ENCODE data around the gene UNC93A.
"Not testable (repeated sequence)": the region's sequence is repeated elsewhere in the genome, so short reads cannot be mapped to it uniquely, and the experiment has no call there.

The UNC93A gene

GRCh38 chr6:167309355-167310192, 18.5 kb downstream of the UNC93A start:
- FAIRE-seq; DNase-seq (ENCODE audit: low spot score): not testable (repeated sequence)

DNA sequence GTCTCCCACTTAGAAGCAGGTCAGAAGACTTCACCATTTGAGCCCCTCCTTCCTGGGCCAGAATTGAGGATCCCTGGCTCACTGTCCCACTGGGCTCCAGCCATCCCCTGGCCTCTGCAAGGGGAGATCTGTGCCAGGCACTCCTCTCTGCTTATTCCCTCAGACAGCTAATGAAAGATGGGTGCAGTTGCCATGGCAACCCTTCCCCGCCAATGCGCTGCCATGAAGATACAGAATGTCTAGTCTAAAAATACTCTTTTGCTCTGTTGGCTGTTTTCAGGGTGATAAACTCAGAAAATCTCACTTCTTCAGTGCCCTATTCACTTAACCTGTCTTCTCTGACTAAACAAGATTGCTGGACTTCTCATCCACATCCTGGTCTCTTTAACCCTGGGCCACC, 20.2 kb downstream of the UNC93A start:
- DNase-seq (ENCODE audit: low spot score): no peak
- no peak for FAIRE-seq

GRCh38 chr6:167311691-167312090, 20.6 kb downstream of the UNC93A start:
- not testable (repeated sequence) for DNase-seq (ENCODE audit: low spot score); FAIRE-seq

DNA sequence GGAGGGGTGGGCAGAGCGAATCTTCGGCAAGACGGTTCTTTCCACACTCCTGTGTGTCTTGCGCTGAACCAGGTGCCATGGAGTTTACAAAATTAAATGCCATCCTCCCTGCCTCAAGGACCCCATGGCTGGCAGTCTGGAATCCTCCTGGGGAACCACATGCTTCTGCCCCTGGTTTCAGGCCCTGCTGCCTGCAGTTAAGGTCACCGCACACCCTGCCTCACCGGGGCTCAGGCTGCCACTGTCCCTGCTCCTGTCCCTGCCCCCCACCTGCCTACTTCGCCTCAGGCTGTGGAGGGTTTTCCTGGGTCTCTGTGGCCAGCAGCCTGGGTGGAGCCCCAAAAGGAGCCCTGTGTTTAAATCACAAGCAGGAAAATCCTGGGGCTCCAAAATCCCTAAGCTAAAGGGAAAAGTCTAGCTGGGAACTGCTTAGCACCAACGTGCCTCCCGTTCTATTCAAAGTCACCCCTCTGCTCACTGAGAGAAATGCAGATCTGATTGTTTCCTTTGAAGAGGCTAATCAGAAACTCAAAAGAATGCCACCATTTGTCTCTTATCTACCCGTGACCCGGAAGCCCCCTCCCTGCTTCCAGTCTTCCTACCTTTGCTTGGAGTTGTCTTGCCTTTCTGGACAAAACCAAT, 23.2 kb downstream of the UNC93A start:
- FAIRE-seq (no peak), DNase-seq (ENCODE audit: low spot score) (no peak)

DNA sequence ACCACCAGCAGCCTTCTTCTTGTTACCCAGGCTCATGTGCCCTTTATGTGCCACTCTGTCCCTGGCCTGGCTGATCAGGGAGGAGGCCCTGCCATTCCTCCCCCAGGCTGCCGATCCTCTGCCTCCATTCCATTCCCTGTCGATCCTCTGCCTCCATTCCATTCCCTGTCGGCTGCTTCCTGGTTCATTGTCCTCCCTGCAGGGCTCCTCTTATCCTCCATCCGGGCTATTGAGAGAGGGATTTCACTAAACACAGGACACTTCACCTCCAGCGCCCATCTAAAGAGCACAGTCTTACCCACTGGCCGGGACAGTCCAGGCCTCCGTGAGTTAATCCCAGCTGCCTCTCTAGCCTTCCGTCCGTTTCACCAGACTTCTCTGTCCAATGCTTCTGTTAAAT, 26.1 kb downstream of the UNC93A start:
- DNase-seq (ENCODE audit: low spot score) (no peak), FAIRE-seq (no peak)

- not testable (repeated sequence) for DNase-seq (ENCODE audit: low spot score); FAIRE-seq
Measured at GRCh38 chr6:167318354-167318753, 27.2 kb downstream of the UNC93A start.

DNA sequence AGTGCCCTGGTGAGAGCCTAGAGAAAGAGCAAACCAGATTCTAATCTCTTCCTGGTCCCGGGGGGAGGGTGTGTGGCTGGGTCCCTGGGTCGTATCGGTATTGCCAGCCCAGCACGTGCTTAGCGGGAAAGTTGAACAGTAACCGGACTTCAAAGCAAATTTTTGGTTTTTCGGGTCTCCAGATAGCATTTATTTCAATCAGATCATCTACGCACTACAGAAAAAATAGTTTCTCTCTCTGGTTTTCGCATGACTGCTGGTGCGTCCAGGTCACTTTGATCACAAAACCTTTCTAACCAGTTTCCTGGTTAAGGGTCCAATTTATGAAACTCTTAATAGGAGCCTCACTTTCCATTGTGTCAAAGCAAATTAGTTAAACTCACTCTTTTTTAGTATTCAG, 27.7 kb downstream of the UNC93A start:
- not testable (repeated sequence) for FAIRE-seq; DNase-seq (ENCODE audit: low spot score)

DNA sequence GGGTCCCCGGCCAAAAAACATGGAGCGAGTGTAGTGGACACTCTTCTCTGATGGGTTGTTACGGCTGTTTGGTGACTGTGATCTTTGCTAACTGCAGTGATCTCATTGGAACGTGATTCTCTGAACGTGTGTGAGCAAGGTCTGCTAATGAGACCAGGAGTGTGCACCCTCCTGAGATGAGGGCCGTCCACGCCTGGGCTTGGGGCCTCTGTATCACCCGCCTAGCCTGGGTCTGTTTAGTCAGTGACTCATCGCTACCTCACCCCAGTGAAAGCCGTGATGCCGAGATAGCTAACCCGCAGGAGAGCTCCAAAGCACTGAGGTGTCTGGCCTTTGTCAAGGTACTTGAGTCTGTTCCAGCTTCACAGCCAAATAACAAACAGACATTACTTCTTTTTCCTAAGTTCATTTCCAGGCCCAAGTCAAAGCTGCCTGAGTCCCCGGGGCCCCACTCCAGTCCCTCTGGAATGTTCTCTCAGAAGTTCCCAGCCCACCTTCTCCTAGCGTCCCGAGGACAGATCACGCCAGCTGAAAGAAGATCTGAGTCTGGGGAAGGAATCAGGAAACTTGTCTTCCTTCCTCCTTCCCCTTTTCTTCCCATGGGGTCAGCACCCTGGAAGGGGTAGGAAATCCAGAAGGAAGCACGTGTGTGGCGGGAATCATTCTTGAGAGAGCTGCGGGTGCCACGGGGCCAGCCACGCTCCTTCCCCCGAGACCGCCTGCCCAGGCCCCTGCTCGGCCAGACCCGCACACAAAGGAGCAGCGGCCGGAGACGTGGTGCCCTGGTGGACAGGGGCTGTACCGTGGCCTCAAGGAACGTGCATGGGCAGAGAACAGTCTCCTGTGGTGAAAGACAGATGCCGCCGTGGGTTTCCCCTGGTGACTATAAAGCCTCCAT, 29.0 kb downstream of the UNC93A start:
- peak; percentile 98 for FAIRE-seq
- DNase-seq (ENCODE audit: low spot score): not testable (repeated sequence)

GRCh38 chr6:167320754-167321056, 29.6 kb downstream of the UNC93A start:
- FAIRE-seq: peak; percentile 80

DNA sequence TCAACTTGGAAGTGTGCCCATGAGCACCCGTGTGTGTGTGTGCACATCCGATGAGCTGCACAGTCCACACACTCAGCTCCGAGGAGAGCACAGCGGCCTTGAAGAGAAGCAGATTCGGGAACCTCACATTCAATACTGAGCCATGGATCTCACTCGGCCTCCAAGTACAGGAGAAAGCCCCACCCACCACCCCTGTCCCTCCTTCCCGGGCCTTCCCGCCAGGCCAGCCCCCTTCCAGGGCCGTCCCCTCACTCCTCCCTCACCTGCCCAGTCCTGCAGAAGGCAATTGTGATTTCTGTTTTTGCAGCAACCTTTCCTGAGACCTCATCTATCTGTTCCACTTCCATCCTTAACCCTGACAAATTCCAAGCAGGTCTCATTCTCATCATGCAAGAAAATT, 30.1 kb downstream of the UNC93A start:
- FAIRE-seq: peak; percentile 52
- DNase-seq (ENCODE audit: low spot score): not testable (repeated sequence)

More at GRCh38 chr6:167320754-167321056, 29.6 kb downstream of the UNC93A start:
- DNase-seq (ENCODE audit: low spot score): not testable (repeated sequence)

- DNase-seq (ENCODE audit: low spot score) (no peak), FAIRE-seq (no peak)
Measured at GRCh38 chr6:167323111-167323510, 32.0 kb downstream of the UNC93A start.

GRCh38 chr6:167324111-167324510, 33.0 kb downstream of the UNC93A start:
- DNase-seq (ENCODE audit: low spot score) (no peak), FAIRE-seq (no peak)

DNA sequence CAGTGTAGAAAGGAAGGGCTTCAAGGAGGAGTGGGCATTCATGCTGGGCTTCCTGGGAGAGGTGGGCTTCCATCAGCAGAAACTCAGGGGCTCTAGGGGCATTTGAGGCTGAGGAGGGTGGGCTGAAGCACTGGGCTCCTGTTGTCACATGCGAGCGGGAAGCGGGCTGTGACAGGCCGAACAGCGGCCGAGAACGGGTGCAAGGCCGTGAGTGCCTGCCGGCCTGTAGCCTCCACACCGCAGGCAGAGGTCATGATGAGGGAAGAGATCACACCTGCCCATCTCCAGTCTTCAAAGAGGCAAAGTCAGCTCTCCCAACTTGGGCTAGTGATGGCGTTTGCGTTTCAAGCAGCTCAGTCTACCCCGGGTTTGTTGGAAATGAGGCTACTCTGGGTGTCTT, 34.7 kb downstream of the UNC93A start:
- DNase-seq (ENCODE audit: low spot score) (no peak), FAIRE-seq (no peak)

DNA sequence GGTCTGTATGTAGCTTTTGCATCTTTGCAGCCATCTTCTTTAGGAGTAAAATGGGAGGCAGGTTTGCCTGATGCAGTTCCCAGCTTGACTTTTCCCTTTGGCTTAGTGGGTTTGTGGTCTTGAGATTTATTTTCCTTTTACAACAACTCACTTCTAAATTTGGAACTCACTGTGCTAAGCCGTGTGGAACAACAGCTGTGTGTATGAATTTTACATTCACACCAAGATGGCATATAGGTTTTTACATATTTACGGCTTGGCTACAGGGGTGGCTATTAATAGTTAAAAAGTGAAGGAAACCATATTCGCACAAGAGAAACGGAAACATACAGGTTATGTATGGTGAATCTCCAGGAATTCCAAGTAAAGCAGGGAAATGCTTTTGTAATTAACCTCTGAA, 36.3 kb downstream of the UNC93A start:
- DNase-seq (ENCODE audit: low spot score): no peak
- FAIRE-seq: no peak

- DNase-seq (ENCODE audit: low spot score) (no peak), FAIRE-seq (no peak)
Measured at GRCh38 chr6:167328086-167328485, 37.0 kb downstream of the UNC93A start.

- DNase-seq (ENCODE audit: low spot score) (no peak), FAIRE-seq (no peak)
Measured at GRCh38 chr6:167329014-167329413, 37.9 kb downstream of the UNC93A start.

DNA sequence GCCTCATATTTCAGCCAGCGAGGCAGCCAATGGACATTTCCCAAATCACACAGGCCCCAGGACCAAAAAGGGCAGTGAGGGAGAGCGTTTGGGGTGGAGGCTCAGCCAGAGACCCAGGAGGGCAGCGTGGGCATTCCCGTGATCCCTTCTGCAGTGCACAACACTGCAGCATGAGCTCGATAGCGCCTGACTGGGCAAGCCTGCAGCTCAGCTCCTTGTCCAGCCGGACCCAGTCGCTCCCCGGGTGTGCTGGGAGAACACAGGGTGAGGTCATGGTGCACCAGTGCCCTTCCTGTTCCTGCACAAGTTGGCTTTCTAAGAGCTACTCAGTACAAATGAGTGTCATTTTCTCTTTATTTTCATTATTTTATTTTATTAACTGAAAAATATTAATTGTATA, 39.6 kb downstream of the UNC93A start:
- no peak for DNase-seq (ENCODE audit: low spot score)
- FAIRE-seq: no peak

DNA sequence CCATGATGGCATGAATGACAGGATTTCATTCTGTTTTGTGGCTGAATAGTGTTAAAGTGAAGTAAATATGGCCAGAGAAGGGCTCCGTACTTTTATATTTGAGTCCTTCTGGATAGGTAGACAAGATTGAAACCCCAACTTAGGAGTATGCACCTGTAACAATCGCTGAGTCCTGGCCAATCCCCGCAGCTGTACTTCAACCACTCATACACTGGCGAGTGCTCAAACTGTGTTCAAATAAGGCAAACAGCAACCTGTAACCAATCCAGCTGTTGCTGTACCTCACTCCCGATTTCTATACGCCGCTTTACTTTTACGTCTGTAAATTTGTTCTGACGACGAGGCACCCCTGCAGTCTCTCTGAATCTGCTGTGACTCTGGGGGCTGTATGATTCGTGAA, 40.5 kb downstream of the UNC93A start:
- FAIRE-seq (no peak), DNase-seq (ENCODE audit: low spot score) (no peak)

DNA sequence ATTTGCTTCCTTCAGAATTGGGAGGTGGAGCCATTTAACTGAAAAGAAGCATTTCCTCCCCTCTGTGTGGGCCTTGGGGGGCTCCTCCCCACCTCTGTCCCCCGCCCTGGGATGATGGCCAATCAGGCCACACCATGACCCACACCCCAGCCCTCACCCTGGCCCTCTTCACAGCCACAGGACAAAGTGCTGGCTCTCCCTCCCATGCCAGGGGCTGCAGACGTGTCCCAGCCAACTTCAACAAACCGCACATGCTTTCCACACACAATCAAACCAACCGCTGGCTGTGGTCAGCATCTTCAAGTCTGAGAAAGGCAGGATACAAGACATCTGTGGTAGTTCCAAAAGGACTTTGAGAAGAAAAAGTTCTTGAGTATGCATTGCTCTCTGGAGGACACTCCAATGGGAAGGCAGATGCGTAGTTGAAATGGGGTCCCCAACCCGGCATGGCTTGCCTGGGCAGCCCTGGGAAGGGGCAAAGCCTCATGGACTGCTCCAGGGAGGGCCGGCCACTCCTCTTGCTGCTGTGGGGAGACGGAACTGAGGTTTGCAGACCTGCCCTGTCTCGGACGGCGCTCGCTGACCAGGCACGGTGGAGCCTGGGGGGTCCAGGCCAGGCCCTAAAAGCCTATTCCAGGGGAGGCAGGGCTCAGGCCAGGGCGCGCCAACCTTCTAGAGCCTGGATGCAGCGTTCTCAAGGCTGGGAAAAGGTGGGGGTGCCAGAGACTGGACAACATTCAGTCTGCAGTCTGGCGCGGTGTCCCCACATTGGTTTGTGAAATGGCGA, 45.9 kb downstream of the UNC93A start:
- no peak for FAIRE-seq
- DNase-seq (ENCODE audit: low spot score): no peak

DNA sequence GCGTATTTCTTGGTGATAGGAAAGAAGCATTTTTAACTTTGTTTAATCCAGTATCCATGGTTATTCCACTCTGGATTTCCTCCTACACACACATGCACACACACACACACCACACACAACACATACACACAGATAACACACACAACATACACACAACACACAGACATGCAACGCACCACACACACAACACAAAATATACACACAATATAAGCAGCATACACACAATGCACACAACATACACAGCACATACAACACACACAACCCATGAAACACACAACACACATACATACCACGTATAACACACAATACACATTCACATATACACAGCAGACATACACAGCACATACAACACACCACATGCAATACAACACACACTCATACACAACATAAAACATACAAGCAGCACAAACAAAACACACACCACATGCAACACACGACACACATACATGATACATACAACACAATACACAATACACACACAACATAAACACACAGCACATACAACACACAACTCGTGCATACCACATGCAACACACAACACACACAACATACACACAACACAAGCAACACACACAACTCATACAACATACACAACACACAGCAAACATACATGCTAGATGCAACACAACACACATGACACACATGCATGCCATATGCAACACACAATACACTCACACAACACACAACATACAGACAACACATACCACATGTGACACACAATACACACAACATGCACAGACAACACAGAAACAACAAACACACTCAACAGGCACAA, 46.7 kb downstream of the UNC93A start:
- peak; percentile 99 for FAIRE-seq

More for the DNA sequence above, 46.7 kb downstream of the UNC93A start:
- no peak for DNase-seq (ENCODE audit: low spot score)
